Neutrophil (primary cell): ENCODE data around the gene CD19.
A peak's percentile ranks its signal among the peaks of the same experiment; 100 is the strongest.

Experiments
- H3K27ac ChIP-seq: fragments of 200-600 bp; sonication (generic); 2 replicates; pipeline ENCODE4 v1.5.1; 2016; ENCODE audit warnings: mild to moderate bottlenecking, moderate library complexity
- H3K27me3 ChIP-seq: fragments of 200-600 bp; sonication (generic); 2 replicates; pipeline ENCODE4 v1.6.0; 2016; ENCODE audit warnings: mild to moderate bottlenecking
- H3K36me3 ChIP-seq: fragments of 200-600 bp; sonication (generic); 2 replicates; pipeline ENCODE4 v1.5.1; 2017
- H3K4me1 ChIP-seq, 2 experiments: fragments of 200-600 bp in 1 of 2; sonication (generic) in 1 of 2; 1 replicate in 1 of 2; 2 replicates in 1 of 2; pipeline versions ENCODE4 v1.5.1 to v1.6.1; 2013 to 2016; ENCODE audit warnings: low read depth in 1 of 2, low read length in 1 of 2, mild to moderate bottlenecking in 1 of 2, moderate library complexity in 1 of 2; ENCODE audit not compliant: control insufficient read depth in 1 of 2, insufficient read depth in 1 of 2
- H3K4me3 ChIP-seq, 2 experiments: fragments of 200-600 bp in 1 of 2; sonication (generic) in 1 of 2; 1 replicate in 1 of 2; 2 replicates in 1 of 2; pipeline ENCODE4 v1.5.1; 2013 to 2016; ENCODE audit warnings: low read depth in 1 of 2, low read length in 1 of 2, mild to moderate bottlenecking in 1 of 2, moderate library complexity in 1 of 2
- H3K9me3 ChIP-seq: fragments of 200-600 bp; sonication (generic); 2 replicates; pipeline ENCODE4 v1.5.1; 2016
- CTCF ChIP-seq: fragments of 200-600 bp; sonication (generic); IDR thresholded peaks from 2 replicates; pipeline ENCODE4 v1.5.1; 2016; ENCODE audit warnings: antibody characterized with exemption

The CD19 gene

GRCh38 chr16:28980929-28981328 is 49.2 kb downstream of the CD19 start:
- Histone ChIP-seq H3K4me3 (no peak overlapping the region), H3K4me1 (peaks cover 45 to 49% of the 10 kb centered on the region in 2 experiments), H3K36me3 (peaks cover 10% of the 10 kb centered on the region), H3K27me3 (no peaks in the 10 kb centered on the region), H3K27ac (no peak overlapping the region), H3K9me3 (no peaks in the 10 kb centered on the region)
- no peak for TF ChIP-seq CTCF

GRCh38 chr16:28981517-28981916 is 49.7 kb downstream of the CD19 start:
- H3K27ac ChIP-seq, result no peak overlapping the region
- H3K27me3 ChIP-seq, result no peaks in the 10 kb centered on the region
- peaks cover 39 to 43% of the 10 kb centered on the region in 2 experiments for H3K4me1 ChIP-seq
- TF ChIP-seq CTCF, result peak; percentile 32
- H3K36me3 ChIP-seq, result peaks cover 10% of the 10 kb centered on the region
- H3K9me3 ChIP-seq, result no peaks in the 10 kb centered on the region
- no peak overlapping the region for H3K4me3 ChIP-seq

GRCh38 chr16:28982418-28982817 is 50.6 kb downstream of the CD19 start:
- H3K27ac ChIP-seq, result no peak overlapping the region
- H3K4me1 ChIP-seq, result peaks cover 30 to 36% of the 10 kb centered on the region in 2 experiments
- TF ChIP-seq CTCF, result no peak
- peaks cover 10% of the 10 kb centered on the region for H3K36me3 ChIP-seq
- H3K9me3 ChIP-seq, result no peaks in the 10 kb centered on the region
- H3K27me3 ChIP-seq, result no peaks in the 10 kb centered on the region
- no peak overlapping the region for H3K4me3 ChIP-seq

GRCh38 chr16:28982949-28983348 is 51.2 kb downstream of the CD19 start:
- H3K27me3 ChIP-seq, result no peaks in the 10 kb centered on the region
- no peak for TF ChIP-seq CTCF
- peaks cover 25 to 31% of the 10 kb centered on the region in 2 experiments for H3K4me1 ChIP-seq
- no peak overlapping the region for H3K27ac ChIP-seq
- no peaks in the 10 kb centered on the region for H3K9me3 ChIP-seq
- H3K4me3 ChIP-seq, result no peak overlapping the region
- H3K36me3 ChIP-seq, result peaks cover 10% of the 10 kb centered on the region

GRCh38 chr16:28983644-28984043 is 51.9 kb downstream of the CD19 start:
- Histone ChIP-seq H3K36me3 (peaks cover 10% of the 10 kb centered on the region), H3K9me3 (no peaks in the 10 kb centered on the region), H3K27ac (no peak overlapping the region), H3K27me3 (no peaks in the 10 kb centered on the region), H3K4me3 (no peak overlapping the region), H3K4me1 (peaks cover 18 to 24% of the 10 kb centered on the region in 2 experiments)
- TF ChIP-seq CTCF, result no peak

GRCh38 chr16:28984091-28984490 is 52.3 kb downstream of the CD19 start:
- H3K36me3 ChIP-seq, result peaks cover 10% of the 10 kb centered on the region
- no peak overlapping the region for H3K27ac ChIP-seq

More at GRCh38 chr16:28984091-28984490, 52.3 kb downstream of the CD19 start:
- no peak for TF ChIP-seq CTCF
- peak overlapping the region in 1 of 2 experiments; percentile 62 for H3K4me3 ChIP-seq
- H3K4me1 ChIP-seq, result peaks cover 15 to 19% of the 10 kb centered on the region in 2 experiments
- H3K9me3 ChIP-seq, result no peaks in the 10 kb centered on the region
- no peaks in the 10 kb centered on the region for H3K27me3 ChIP-seq
